ENCODE data around the gene CDKN1C. TPM values are rescaled to one million over a fixed set of nuclear protein-coding genes. Genes with fewer than 3 reads are reported as not detected.

The CDKN1C gene
- polyA plus RNA-seq, 1 of the 3 experiments (the other 2 are of a cell fraction) = 1.6 TPM

- H2AFZ ChIP-seq (ENCODE audit: low read depth) = peak within 1 kb of the TSS; percentile 77
Observed at GRCh38 chr11:2928605-2929530, 43.3 kb upstream of the CDKN1C start, which contains the start of gene PHLDA2. TSS of gene PHLDA2 (minus strand) at chr11:2929420. CDS start at chr11:2929364, 56 bp downstream.

GRCh38 chr11:2927851-2928604 is 42.5 kb upstream of the CDKN1C start:
- no peaks in the 10 kb centered on the region for H3F3A ChIP-seq (replicated peaks; ENCODE audit: insufficient read depth)
- ChIA-PET POLR2A (no interaction called here), CTCF (interaction anchor here (1.1 to 3.4 kb wide), 4 partner anchors 13 to 216 kb away, joined by 3 to 27 read pairs (median 21); no protein-coding TSS in a partner anchor)
- no peaks in the 10 kb centered on the region for H4K20me1 ChIP-seq (ENCODE audit: insufficient read depth)
- peak; percentile 54 for DNase-seq
- H3K4me2 ChIP-seq = peak overlapping the region; percentile 89
- no peaks in the 10 kb centered on the region for H3K36me3 ChIP-seq (replicated peaks in 1 of 2; ENCODE audit: control insufficient read depth in 1 of 2, insufficient read depth in 2 of 2, low read length in 1 of 2)
- no peak overlapping the region for H3K27ac ChIP-seq (ENCODE audit: low read depth in 2 of 2, low read length in 1 of 2)
- H3K9me2 ChIP-seq = no peaks in the 10 kb centered on the region
- no peak overlapping the region; the same call in 1 of the 2 replicates for H2AFZ ChIP-seq (ENCODE audit: low read depth)
- H3K4me3 ChIP-seq (ENCODE audit: low read depth in 2 of 2, low read length in 1 of 2) = peak overlapping the region; percentile 46 to 66; a peak in 3 of 4 replicates
- H3K4me1 ChIP-seq (ENCODE audit: control insufficient read depth in 1 of 2, insufficient read depth in 2 of 2, low read depth in 1 of 2, low read length in 1 of 2) = peaks cover 0 to 26% of the 10 kb centered on the region in 2 experiments; a peak in 2 of 4 replicates
- H3K9me3 ChIP-seq = no peaks in the 10 kb centered on the region
- H3K79me2 ChIP-seq (ENCODE audit: insufficient read depth) = 0 out of 2 replicates have a peak, but pooled peaks cover 2% of the 10 kb centered on the region
- 32% methylated on average over 15 of the region's 25 CpGs for WGBS (ENCODE audit: low lambda C conversion rate)
- H3K27me3 ChIP-seq (ENCODE audit: insufficient read depth) = no peaks in the 10 kb centered on the region
- peak overlapping the region; percentile 63; the same call in 1 of the 2 replicates for H3K9ac ChIP-seq
- TF ChIP-seq RFX5 (IDR thresholded peaks at IDR 0.05; ENCODE audit: low read length) (no peak), JUND (IDR thresholded peaks at IDR 0.05) (no peak), TAF1 (IDR thresholded peaks at IDR 0.05; ENCODE audit: borderline replicate concordance, low read depth, low read length) (no peak), CHD2 (IDR thresholded peaks at IDR 0.05; ENCODE audit: low read length, partially characterized antibody) (no peak), FOXM1 (IDR thresholded peaks at IDR 0.05; ENCODE audit: low read depth) (no peak), REST (IDR thresholded peaks at IDR 0.05; ENCODE audit: low read depth, low read length) (no peak), TEAD4 (IDR thresholded peaks at IDR 0.05; ENCODE audit: borderline replicate concordance, insufficient read depth) (no peak), FOXJ3 (CRISPR knock-in tag; IDR thresholded peaks at IDR 0.05) (no peak), RAD21 (IDR thresholded peaks at IDR 0.05; ENCODE audit: low read length) (no peak), SIN3A (IDR thresholded peaks at IDR 0.05; ENCODE audit: borderline replicate concordance, low read depth, low read length) (no peak), GABPA (IDR thresholded peaks at IDR 0.05; ENCODE audit: low read depth) (no peak), FOSL2 (IDR thresholded peaks at IDR 0.05; ENCODE audit: borderline replicate concordance, low read depth) (no peak), RXRA (IDR thresholded peaks at IDR 0.05; ENCODE audit: borderline replicate concordance, low read depth) (no peak), ELF1 (IDR thresholded peaks at IDR 0.05) (no peak), NRF1 (IDR thresholded peaks at IDR 0.05; ENCODE audit: low read depth, low read length) (no peak)
- TF ChIP-seq, protein P1, sequence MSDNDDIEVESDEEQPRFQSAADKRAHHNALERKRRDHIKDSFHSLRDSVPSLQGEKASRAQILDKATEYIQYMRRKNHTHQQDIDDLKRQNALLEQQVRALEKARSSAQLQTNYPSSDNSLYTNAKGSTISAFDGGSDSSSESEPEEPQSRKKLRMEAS (IDR thresholded peaks at IDR 0.05; ENCODE audit: low read depth) = no peak

More at GRCh38 chr11:2928605-2929530, 43.3 kb upstream of the CDKN1C start, which contains the start of gene PHLDA2:
- CTCF ChIA-PET = interaction anchor here (1.0 to 3.4 kb wide), 13 partner anchors 8 to 509 kb away, joined by 3 to 27 read pairs (median 6); a partner anchor contains a TSS
- Histone ChIP-seq H3K27me3 (ENCODE audit: insufficient read depth) (no peaks in the 10 kb centered on the region), H3K36me3 (replicated peaks in 1 of 2; ENCODE audit: control insufficient read depth in 1 of 2, insufficient read depth in 2 of 2, low read length in 1 of 2) (no peaks in the 10 kb centered on the region), H3F3A (replicated peaks; ENCODE audit: insufficient read depth) (no peaks in the 10 kb centered on the region), H3K4me2 (peak within 1 kb of the TSS; percentile 89), H4K20me1 (ENCODE audit: insufficient read depth) (no peaks in the 10 kb centered on the region), H3K4me3 (ENCODE audit: low read depth in 2 of 2, low read length in 1 of 2) (peak within 1 kb of the TSS; percentile 46 to 66), H3K9me2 (no peaks in the 10 kb centered on the region), H3K79me2 (ENCODE audit: insufficient read depth) (0 out of 2 replicates have a peak, but pooled peaks cover 2% of the 10 kb centered on the region), H3K4me1 (ENCODE audit: control insufficient read depth in 1 of 2, insufficient read depth in 2 of 2, low read depth in 1 of 2, low read length in 1 of 2) (peaks cover 0 to 20% of the 10 kb centered on the region in 2 experiments; a peak in 2 of 4 replicates), H3K9me3 (no peaks in the 10 kb centered on the region), H3K27ac (ENCODE audit: low read depth in 2 of 2, low read length in 1 of 2) (peak within 1 kb of the TSS in 1 of 2 experiments; percentile 60; a peak in 1 of 4 replicates), H3K9ac (peak within 1 kb of the TSS; percentile 63)
- 3% methylated on average over 47 of the region's 113 CpGs for WGBS (ENCODE audit: low lambda C conversion rate)
- POLR2A ChIA-PET = no interaction called here
- TF ChIP-seq, protein P2, sequence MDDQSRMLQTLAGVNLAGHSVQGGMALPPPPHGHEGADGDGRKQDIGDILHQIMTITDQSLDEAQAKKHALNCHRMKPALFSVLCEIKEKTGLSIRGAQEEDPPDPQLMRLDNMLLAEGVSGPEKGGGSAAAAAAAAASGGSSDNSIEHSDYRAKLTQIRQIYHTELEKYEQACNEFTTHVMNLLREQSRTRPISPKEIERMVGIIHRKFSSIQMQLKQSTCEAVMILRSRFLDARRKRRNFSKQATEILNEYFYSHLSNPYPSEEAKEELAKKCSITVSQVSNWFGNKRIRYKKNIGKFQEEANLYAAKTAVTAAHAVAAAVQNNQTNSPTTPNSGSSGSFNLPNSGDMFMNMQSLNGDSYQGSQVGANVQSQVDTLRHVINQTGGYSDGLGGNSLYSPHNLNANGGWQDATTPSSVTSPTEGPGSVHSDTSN (IDR thresholded peaks at IDR 0.05) = no peak
- TF ChIP-seq POLR2AphosphoS5 (IDR thresholded peaks at IDR 0.05; ENCODE audit: low read depth, low read length) (peak; percentile 65), NFIC (IDR thresholded peaks at IDR 0.05; ENCODE audit: borderline replicate concordance) (peak; percentile 41; the same call in 1 of the 2 replicates), TAF1 (IDR thresholded peaks at IDR 0.05; ENCODE audit: borderline replicate concordance, low read depth, low read length) (0 out of 2 replicates have a peak, but pooled peaks have one; percentile 38)
- TF ChIP-seq, protein P1 (IDR thresholded peaks at IDR 0.05; ENCODE audit: low read depth) = peak; percentile 50
- DNase-seq = peak; percentile 74

Measured in SK-N-SH (cell line).